Measurements from ENCODE around the gene TRPT1.

DNA sequence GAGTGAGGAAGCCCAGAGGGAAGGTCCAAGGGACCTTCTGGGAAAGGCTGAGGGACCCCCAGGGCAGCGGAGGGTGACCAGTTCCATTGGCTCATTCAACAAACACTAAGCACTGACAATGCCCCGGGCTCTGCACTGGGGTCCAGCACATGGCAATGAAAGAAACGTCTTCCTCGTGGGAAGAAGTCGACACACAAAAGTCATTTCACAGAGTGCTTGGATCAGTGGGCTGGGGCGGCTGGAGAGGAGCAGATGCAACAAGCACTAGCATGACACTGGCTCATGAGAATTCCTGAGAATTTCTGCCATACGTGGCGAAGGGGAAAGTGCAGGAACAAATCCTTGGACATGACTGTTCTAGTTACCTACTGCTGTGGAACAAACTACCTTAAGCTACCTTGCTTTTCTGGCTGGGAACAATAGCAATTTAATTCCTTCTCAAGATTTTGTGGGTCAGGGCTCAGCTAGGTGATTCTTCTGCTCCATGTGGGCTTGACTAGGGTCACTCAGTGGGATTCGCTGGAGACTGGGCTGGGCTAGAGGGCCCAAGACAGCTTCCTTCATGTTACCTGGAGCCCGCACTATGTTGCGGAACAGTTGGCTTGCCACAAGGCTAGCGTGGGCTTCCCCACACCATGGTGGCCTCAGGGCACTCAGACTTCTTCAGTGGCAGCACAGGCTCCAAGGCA is 46.9 kb downstream of the TRPT1 start:
- TF ChIP-seq, protein P1, sequence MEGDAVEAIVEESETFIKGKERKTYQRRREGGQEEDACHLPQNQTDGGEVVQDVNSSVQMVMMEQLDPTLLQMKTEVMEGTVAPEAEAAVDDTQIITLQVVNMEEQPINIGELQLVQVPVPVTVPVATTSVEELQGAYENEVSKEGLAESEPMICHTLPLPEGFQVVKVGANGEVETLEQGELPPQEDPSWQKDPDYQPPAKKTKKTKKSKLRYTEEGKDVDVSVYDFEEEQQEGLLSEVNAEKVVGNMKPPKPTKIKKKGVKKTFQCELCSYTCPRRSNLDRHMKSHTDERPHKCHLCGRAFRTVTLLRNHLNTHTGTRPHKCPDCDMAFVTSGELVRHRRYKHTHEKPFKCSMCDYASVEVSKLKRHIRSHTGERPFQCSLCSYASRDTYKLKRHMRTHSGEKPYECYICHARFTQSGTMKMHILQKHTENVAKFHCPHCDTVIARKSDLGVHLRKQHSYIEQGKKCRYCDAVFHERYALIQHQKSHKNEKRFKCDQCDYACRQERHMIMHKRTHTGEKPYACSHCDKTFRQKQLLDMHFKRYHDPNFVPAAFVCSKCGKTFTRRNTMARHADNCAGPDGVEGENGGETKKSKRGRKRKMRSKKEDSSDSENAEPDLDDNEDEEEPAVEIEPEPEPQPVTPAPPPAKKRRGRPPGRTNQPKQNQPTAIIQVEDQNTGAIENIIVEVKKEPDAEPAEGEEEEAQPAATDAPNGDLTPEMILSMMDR (conservative IDR thresholded peaks at IDR 0.05; ENCODE audit: low read length), result no peak
- no peak for TF ChIP-seq EZH2phosphoT487 (IDR thresholded peaks at IDR 0.05; ENCODE audit: borderline replicate concordance, low read depth, low read length)
